ENCODE results near the gene RHBDF1.
A peak's percentile ranks its signal among the peaks of the same experiment; 100 is the strongest.
"Not testable (repeated sequence)": the region's sequence is repeated elsewhere in the genome, so short reads cannot be mapped to it uniquely, and the experiment has no call there.

RHBDF1 gene

GRCh38 chr16:56231-56927, 16.1 kb downstream of the RHBDF1 start:
- no peak for DNase-seq

GRCh38 chr16:55571-56136, 16.8 kb downstream of the RHBDF1 start:
- no peak for DNase-seq

GRCh38 chr16:54237-54581, 18.2 kb downstream of the RHBDF1 start:
- DNase-seq = no peak

- DNase-seq = peak; percentile 99
These were observed 18.8 kb downstream of the RHBDF1 start, which contains the start of the genes POLR3K and SNRNP25 for GRCh38 chr16:53346-54236. POLR3K (minus strand) TSS chr16:53608; CDS start chr16:53586, 22 bp downstream. SNRNP25 (plus strand) TSS chr16:53828; CDS start chr16:54017, 189 bp downstream.

DNA sequence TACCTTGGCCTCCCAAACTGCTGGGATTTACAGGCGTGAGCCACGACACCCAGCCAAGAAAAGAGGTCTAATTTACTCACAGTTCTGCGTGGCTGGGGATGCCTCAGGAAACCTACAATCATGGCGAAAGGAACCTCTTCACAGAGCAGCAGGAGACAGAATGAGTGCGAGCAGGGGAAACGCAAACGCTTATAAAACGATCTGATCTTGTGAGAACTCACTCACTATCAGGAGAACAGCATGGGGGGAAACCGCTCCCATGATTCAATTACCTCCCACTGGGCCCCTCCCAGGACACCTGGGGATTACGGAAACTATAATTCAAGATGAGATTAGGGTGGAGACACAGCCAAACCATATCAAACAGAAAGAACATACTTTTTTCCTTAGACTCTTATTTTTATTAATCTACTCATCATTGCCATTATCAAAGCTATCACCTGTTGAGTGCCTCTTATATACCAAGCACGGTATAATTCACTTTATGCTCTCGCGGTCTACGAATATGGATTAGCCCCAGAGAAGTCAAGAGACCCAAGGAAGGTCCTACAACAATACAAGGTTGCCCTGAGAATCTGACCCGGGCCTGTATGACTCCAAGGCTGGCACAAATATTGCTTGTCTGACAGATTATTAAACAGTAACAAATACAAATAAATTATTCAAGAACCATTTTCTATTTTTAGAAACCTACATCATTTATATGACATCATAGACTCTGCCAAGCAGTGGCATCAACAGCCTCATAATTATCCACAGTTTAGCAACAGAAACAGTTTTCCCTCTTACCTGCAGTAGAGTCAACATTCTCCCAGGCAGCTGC, 21.5 kb downstream of the RHBDF1 start:
- DNase-seq = no peak

DNA sequence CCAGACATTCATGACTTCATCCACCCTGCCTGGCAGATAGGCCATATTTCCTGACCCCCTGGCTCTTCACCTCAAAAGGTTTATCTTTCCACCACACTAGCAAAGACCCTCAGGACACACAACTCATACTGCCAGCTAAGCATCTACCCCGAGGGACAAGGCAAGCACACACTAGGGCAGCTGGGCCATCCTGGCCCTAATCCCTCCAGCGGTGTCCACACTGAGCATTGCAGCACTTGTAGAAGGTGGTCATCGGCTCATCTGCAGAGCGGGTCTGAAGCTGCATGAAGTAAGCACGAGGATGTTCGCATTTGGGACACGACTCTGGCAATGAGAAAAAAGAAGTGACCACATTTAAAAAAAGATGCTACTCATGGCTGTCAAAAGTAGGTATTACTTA, 25.2 kb downstream of the RHBDF1 start:
- no peak for DNase-seq

DNA sequence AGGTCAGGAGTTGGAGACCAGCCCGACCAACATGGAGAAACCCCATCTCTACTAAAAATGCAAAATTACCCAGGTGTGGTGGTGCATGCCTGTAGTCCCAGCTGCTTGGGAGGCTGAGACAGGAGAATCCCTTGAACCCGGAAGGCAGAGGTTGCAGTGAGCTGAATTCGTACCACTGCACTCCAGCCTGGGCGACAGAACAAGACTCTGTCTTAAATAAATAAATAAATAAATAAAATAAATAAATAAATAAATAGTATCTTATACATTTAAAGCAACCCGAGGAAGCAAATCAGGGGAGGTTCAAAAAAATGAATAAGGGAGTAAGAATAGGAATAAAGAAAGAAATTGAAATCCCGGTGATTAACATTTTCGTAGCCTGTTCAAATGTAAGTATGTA, 25.9 kb downstream of the RHBDF1 start:
- DNase-seq = not testable (repeated sequence)

DNA sequence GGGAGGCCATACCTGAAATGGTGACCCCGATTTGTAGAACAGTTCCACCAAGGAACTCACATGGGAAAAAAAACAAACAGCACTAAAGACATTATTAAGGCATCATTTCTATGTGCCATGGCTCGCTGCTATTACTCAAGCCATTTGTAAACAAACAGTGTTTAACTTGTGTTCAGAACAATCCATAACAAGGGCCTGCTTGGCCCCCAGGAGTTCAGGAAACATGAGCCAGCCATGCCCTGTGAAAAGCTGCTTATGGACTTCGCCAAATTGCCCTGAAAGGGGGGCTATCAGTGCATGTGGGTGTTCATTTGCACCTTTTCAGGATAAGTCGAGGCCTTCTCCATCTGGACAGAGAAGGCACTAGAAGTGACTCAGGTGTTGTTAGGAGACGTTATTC, 27.0 kb downstream of the RHBDF1 start:
- DNase-seq = no peak

DNA sequence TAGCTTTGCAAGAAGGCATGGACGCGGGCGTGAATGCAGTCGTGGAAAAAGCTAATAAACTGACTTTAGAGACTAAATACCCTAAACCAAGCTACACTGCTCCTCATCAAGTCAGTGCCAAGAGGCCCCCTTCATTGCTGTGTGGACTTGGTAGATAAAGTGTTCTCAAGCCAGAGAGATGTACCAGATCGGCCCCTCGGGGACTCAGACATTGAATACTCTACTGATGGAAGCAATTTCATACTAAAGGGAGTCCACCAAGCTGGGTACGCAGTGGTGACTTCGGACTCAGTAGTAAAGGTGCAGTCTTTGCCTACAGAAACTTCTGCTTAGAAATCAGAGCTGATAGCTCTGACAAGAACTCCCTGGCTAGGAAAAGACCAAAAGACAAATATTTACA, 27.8 kb downstream of the RHBDF1 start:
- no peak for DNase-seq

DNA sequence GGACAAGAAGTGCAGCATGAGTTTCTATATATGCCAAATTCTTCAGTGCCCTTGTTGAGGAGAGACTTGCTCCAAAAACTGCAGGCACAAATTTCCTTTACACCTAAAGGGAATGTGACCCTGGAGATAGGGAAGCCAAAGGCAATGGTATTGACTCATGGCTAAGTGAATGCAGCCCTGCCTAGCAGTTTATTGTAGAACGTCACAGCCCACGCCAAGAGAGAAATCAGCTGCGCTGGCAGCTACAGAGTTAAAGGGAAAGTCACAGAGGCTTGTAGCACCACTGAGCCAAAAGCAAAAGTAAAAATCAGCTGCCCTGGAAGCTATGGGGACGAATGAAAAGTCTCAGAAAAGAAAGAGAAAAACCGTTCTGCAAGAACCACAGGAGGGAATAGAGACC, 29.1 kb downstream of the RHBDF1 start:
- DNase-seq = no peak

DNA sequence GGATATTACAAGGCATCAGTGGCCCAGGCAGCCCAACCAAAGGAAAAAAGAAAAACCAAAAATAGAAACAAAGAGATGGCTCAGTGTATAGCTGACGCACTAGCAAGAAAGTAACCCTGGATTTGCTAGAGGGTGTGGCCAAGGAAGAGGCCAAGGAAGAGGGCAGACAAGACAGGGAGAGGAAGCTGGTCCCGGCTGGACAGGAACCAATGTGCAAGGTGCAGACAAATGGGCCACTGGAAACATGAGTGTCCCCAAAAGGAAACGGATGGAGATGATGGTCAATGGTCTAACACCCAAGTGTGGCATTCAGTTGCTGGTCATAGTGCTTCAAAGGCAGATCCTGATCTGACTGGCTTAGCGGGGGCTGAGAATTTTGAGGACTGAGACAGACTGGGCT, 29.7 kb downstream of the RHBDF1 start:
- no peak for DNase-seq

- no peak for DNase-seq
These were observed 30.4 kb downstream of the RHBDF1 start for GRCh38 chr16:42069-42457.

DNA sequence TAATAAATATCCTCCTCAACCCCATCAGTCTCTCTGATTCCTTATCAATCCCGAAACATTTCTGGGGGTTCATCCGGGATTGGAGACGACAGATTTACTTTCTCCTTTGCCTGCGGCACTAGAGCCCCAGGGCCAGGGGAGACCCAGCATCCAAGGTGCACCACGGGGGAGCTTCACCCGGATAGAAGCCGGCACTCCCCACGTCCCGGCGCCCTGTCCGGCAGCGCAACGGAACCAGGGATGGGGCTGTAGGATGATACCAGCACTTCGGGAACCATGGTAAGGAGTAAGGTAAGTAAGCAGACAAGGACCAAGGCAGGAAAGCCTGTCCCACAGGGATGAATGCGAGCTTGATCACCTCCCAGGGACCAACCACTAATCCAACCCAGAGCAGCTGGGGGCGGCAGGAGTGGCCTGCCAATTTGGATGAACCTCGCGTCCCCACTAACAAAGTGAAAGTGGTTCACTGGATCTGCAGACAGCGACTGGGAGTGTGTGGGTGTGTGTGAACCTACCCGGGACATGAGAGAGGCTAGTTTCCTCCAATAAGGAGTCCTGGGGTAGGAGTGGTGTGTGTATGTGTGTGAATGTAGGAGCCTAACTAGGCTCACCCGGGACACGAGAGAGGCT, 30.9 kb downstream of the RHBDF1 start:
- DNase-seq = no peak

- peak; percentile 29 for DNase-seq
These were observed 33.2 kb downstream of the RHBDF1 start for GRCh38 chr16:38941-39892.

- DNase-seq = not testable (repeated sequence)
These were observed 34.2 kb downstream of the RHBDF1 start for GRCh38 chr16:38206-38605.

DNA sequence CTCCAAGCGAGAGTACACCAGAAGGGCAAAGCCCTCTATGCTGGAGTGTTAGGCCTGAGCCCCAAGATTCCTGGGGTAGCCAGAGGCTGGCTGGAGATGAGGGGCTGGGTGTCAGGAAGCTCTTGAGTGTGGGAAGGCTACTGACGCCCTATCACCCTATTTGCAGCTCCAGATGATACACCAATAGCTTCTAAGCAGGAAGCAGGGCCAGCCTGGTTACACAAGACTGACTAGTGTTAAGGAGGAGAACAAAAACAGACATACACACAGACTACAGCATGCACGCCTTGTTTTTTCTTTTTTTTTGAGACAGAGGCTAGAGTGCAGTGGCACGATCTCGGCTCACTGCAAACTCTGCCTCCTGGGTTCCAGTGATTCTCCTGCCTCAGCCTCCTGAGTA, 34.9 kb downstream of the RHBDF1 start:
- no peak for DNase-seq

- DNase-seq = no peak
These were observed 36.0 kb downstream of the RHBDF1 start for GRCh38 chr16:36336-36984.

DNA sequence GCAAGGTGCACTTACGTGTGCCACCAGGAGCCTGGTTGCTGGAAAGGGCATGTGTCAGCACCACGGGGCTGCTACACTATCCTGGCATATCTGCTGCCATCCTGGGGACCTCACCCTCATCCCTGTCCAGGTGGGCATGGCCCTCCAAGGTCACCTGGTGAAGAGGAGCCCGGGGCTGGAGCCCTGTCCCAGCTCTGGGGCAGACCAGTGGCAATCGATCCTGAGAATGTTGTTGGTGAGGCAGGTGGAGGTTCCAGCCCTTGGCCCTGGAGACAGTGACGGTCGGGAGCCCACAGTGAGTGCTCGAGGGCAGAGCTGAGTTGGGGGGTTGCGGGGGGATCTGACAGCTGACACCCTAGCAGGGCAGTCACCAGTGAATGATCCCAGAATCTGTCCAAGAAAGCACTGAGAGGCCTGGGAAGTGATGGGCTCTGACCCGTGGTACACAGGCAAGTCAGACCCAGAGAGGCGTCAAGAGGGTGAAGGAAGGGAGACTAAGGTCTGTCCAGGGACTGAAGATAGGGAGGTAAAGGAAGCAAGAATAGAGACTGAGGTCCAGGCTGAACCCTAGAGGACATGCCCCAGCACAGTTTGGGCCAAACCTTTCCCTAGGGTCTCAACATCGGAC, 36.6 kb downstream of the RHBDF1 start:
- no peak for DNase-seq

GRCh38 chr16:35011-35677, 37.3 kb downstream of the RHBDF1 start:
- DNase-seq = no peak

GRCh38 chr16:34648-34987, 37.8 kb downstream of the RHBDF1 start:
- DNase-seq = no peak

Data from activated naive CD4-positive, alpha-beta T cell treated with anti-CD3 and anti-CD28 coated beads, Interleukin-2, amount 50 U/mL, for 16 hours (primary cell).